Fibroblast of lung (primary cell): ENCODE measurements around the gene DPYD. TPM values are rescaled to one million over a fixed set of nuclear protein-coding genes. Genes with fewer than 3 reads are reported as not detected.

ENCODE experiments used
- DNase-seq, 2 donors: peaks; one replicate each; pipeline versions ENCODE4 v3.0.0 to v3.0.0-alpha.2; 2010; ENCODE audit warnings: low read depth in 2 of 2
- H2AFZ ChIP-seq: 2 replicates; pipeline ENCODE4 v1.5.1; 2012; ENCODE audit warnings: low read length, control low read depth, inconsistent platforms
- H3K27ac ChIP-seq: 2 replicates; pipeline ENCODE4 v1.5.1; 2011; ENCODE audit warnings: low read length, control low read depth; ENCODE audit not compliant: insufficient read depth
- H3K27me3 ChIP-seq: 2 replicates; pipeline ENCODE4 v1.5.1; 2011; ENCODE audit warnings: mild to moderate bottlenecking, low read length; ENCODE audit not compliant: control insufficient read depth, insufficient read depth
- H3K36me3 ChIP-seq: 2 replicates; pipeline ENCODE4 v1.5.1; 2011; ENCODE audit warnings: low read length; ENCODE audit not compliant: control insufficient read depth, insufficient read depth
- H3K4me1 ChIP-seq: 2 replicates; pipeline ENCODE4 v1.5.1; 2011; ENCODE audit warnings: low read length; ENCODE audit not compliant: control insufficient read depth, insufficient read depth; ENCODE audit errors: extremely low read depth
- H3K4me2 ChIP-seq: 2 replicates; pipeline ENCODE4 v1.5.1; 2011; ENCODE audit warnings: low read length, control low read depth; ENCODE audit not compliant: insufficient read depth; ENCODE audit errors: extremely low read depth
- H3K4me3 ChIP-seq, 4 experiments: fragments of 200-600 bp in 1 of 4; sonication (generic) in 1 of 4; replicated peaks in 1 of 4; 2 replicates each; pipeline ENCODE4 v1.5.1; 2011 to 2016; ENCODE audit warnings: low read length in 4 of 4, low read depth in 3 of 4, mild to moderate bottlenecking in 3 of 4, control low read depth in 2 of 4, inconsistent platforms in 1 of 4, mixed read lengths in 1 of 4; ENCODE audit not compliant: insufficient read depth in 1 of 4; ENCODE audit errors: control extremely low read depth in 1 of 4
- H3K79me2 ChIP-seq: 2 replicates; pipeline ENCODE4 v1.5.1; 2012; ENCODE audit warnings: mild to moderate bottlenecking, low read length, inconsistent platforms; ENCODE audit not compliant: control insufficient read depth, insufficient read depth
- H3K9ac ChIP-seq: 2 replicates; pipeline ENCODE4 v1.5.1; 2011; ENCODE audit warnings: mild to moderate bottlenecking, low read length, control low read depth; ENCODE audit not compliant: insufficient read depth
- H3K9me3 ChIP-seq: 2 replicates; pipeline ENCODE4 v1.5.1; 2012; ENCODE audit warnings: low read depth, low read length; ENCODE audit not compliant: control insufficient read depth, insufficient read depth
- H4K20me1 ChIP-seq: 2 replicates; pipeline ENCODE4 v1.5.1; 2011; ENCODE audit warnings: low read length; ENCODE audit not compliant: control insufficient read depth, insufficient read depth; ENCODE audit errors: extremely low read depth
- CTCF ChIP-seq, 2 donors: IDR thresholded peaks in 1 of 2; conservative IDR thresholded peaks in 1 of 2; 1 replicate in 1 of 2; 2 replicates in 1 of 2; pipeline ENCODE4 v1.5.1; 2011 to 2012; ENCODE audit warnings: low read length in 2 of 2, control low read depth in 1 of 2, inconsistent platforms in 1 of 2, low read depth in 1 of 2, mild to moderate bottlenecking in 1 of 2
- EZH2 ChIP-seq: IDR thresholded peaks from 2 replicates; pipeline ENCODE4 v1.5.1; 2012; ENCODE audit warnings: low read length, control low read depth, mild to moderate bottlenecking; ENCODE audit errors: missing control alignments
- polyA plus RNA-seq, 2 donors: library from polyadenylated mRNA; depleted of rRNA in 1 of 2; stranded (reverse) in 1 of 2; unstranded in 1 of 2; fragments of >200 nt; gene quantifications; 2 replicates each; pipeline ENCODE4 v1.2.1, GENCODE V29; 2011 to 2012; ENCODE audit warnings: missing spikeins in 1 of 2
- total RNA-seq: library from RNA; depleted of rRNA; stranded (reverse); fragments of >200 nt; gene quantifications from 2 replicates; pipeline ENCODE4 v1.2.1, GENCODE V29; 2014

The DPYD gene
- total and polyA plus RNA-seq, 2 donors (not counting 1 experiment from before 2014, with no cell fraction given): 32.0 to 63.1 TPM

- H3K9ac ChIP-seq: no peak overlapping the region
- no peaks in the 10 kb centered on the region for H3K9me3 ChIP-seq
- no peak for TF ChIP-seq CTCF (conservative IDR thresholded peaks at IDR 0.05 in 1 of 2, IDR thresholded peaks at IDR 0.05 in 1 of 2; ENCODE audit: low read depth in 1 of 2, low read length in 2 of 2)
- TF ChIP-seq EZH2: no peak
- H3K79me2 ChIP-seq: no peaks in the 10 kb centered on the region
- H3K36me3 ChIP-seq: no peaks in the 10 kb centered on the region
- H3K4me1 ChIP-seq: no peaks in the 10 kb centered on the region
- H3K27me3 ChIP-seq: no peaks in the 10 kb centered on the region
- no peak overlapping the region for H3K4me3 ChIP-seq
- no peak overlapping the region for H3K27ac ChIP-seq
- no peaks in the 10 kb centered on the region for H4K20me1 ChIP-seq
- H2AFZ ChIP-seq: no peak overlapping the region
- no peak for DNase-seq
- no peak overlapping the region for H3K4me2 ChIP-seq
Measured at GRCh38 chr1:97787231-97787630, 133.6 kb downstream of the DPYD start.

DNA sequence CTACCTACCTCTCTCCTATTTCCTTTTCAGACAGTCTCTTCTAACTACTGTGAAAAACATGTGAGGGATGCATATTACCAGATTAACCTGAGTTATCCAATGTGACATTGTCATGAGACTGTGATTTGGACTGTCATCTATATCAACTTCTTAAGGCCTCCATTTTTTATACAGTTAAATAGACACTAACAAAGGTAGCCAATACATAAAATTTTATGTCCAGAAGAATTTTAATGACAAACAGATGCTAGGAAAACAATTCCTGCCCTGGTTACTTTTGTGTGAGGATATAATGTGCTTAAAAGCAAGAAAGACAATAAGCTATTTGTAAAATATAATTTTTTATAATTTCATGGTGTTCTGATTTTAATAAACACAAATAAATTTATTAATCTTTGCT, 136.2 kb downstream of the DPYD start:
- Histone ChIP-seq H3K4me1 (no peaks in the 10 kb centered on the region), H3K79me2 (no peaks in the 10 kb centered on the region), H3K4me2 (no peak overlapping the region)

DNA sequence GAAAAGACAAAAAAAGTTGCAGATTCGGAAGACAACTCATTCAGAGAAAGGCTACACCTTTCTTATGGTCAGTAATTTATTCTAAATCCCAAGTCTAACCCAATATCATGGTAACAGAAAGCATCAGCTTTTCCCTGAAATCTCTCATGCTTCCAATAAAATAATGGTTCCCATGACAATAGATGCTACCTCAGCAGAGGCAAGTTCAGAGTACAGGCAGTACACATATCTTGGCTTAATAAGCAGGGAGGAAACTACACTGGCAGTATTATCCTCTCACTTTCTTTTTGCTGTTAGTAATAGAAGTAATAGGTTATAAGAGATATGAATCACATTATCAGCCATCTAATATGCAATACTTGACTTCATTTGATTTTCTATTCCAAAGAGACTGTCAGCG, 137.1 kb downstream of the DPYD start:
- Histone ChIP-seq H3K79me2 (no peaks in the 10 kb centered on the region), H3K36me3 (no peaks in the 10 kb centered on the region), H3K27ac (no peak overlapping the region), H3K4me2 (no peak overlapping the region), H3K27me3 (no peaks in the 10 kb centered on the region), H4K20me1 (no peaks in the 10 kb centered on the region), H3K4me1 (no peaks in the 10 kb centered on the region), H3K9me3 (no peaks in the 10 kb centered on the region), H3K4me3 (no peak overlapping the region), H3K9ac (no peak overlapping the region), H2AFZ (no peak overlapping the region)
- no peak for DNase-seq
- no peak for TF ChIP-seq EZH2
- TF ChIP-seq CTCF (conservative IDR thresholded peaks at IDR 0.05 in 1 of 2, IDR thresholded peaks at IDR 0.05 in 1 of 2; ENCODE audit: low read depth in 1 of 2, low read length in 2 of 2): no peak

More for the DNA sequence above, 136.2 kb downstream of the DPYD start:
- Histone ChIP-seq H3K9ac (no peak overlapping the region), H2AFZ (no peak overlapping the region), H3K27ac (no peak overlapping the region), H3K9me3 (no peaks in the 10 kb centered on the region), H3K4me3 (no peak overlapping the region), H3K36me3 (no peaks in the 10 kb centered on the region), H4K20me1 (no peaks in the 10 kb centered on the region), H3K27me3 (no peaks in the 10 kb centered on the region)
- TF ChIP-seq CTCF (conservative IDR thresholded peaks at IDR 0.05 in 1 of 2, IDR thresholded peaks at IDR 0.05 in 1 of 2; ENCODE audit: low read depth in 1 of 2, low read length in 2 of 2) (no peak), EZH2 (no peak)
- DNase-seq: no peak
